Endothelial cell (in vitro differentiated cells): ENCODE data around the gene SSC5D. TPM values are rescaled to one million over a fixed set of nuclear protein-coding genes. Genes with fewer than 3 reads are reported as not detected.

Source experiments
- DNase-seq: peaks from one replicate; pipeline ENCODE4 v3.0.0; 2021; ENCODE audit warnings: low spot score
- H3K27ac Mint-ChIP-seq: one replicate; pipeline ENCODE4 v1.8.0; 2021; ENCODE audit warnings: mixed read lengths, inconsistent platforms; ENCODE audit not compliant: unreplicated experiment
- H3K27me3 Mint-ChIP-seq: one replicate; pipeline ENCODE4 v1.8.0; 2021; ENCODE audit warnings: mild to moderate bottlenecking, moderate library complexity, mixed read lengths, inconsistent platforms; ENCODE audit not compliant: unreplicated experiment
- H3K36me3 Mint-ChIP-seq: one replicate; pipeline ENCODE4 v1.8.0; 2021; ENCODE audit warnings: mild to moderate bottlenecking, low read depth, mixed read lengths, inconsistent platforms; ENCODE audit not compliant: unreplicated experiment
- H3K4me1 Mint-ChIP-seq: one replicate; pipeline ENCODE4 v1.8.0; 2021; ENCODE audit warnings: mild to moderate bottlenecking, mixed read lengths, inconsistent platforms; ENCODE audit not compliant: unreplicated experiment
- H3K4me3 Mint-ChIP-seq: one replicate; pipeline ENCODE4 v1.8.0; 2021; ENCODE audit warnings: mild to moderate bottlenecking, mixed read lengths, inconsistent platforms; ENCODE audit not compliant: unreplicated experiment
- H3K9me3 Mint-ChIP-seq: one replicate; pipeline ENCODE4 v1.8.0; 2021; ENCODE audit warnings: mixed read lengths, inconsistent platforms; ENCODE audit not compliant: unreplicated experiment
- total RNA-seq: library from RNA; stranded (reverse); fragmentation: NEBNext Ultra II Directional; extraction: Animal tissue kit (Norgen Biotek cat#: 25700); gene quantifications from one replicate; pipeline ENCODE4 v1.2.1, GENCODE V29; 2021; ENCODE audit not compliant: unreplicated experiment
- TF ChIP-seq, protein P1 (sequence below): fragments of 200-600 bp; sonication (generic); IDR thresholded peaks from one replicate; pipeline ENCODE4 v1.5.0; 2021; ENCODE audit warnings: antibody characterized with exemption; ENCODE audit not compliant: unreplicated experiment

Gene SSC5D
- total RNA-seq, 1 donor from 2014 or later, result 0.95 TPM

DNA sequence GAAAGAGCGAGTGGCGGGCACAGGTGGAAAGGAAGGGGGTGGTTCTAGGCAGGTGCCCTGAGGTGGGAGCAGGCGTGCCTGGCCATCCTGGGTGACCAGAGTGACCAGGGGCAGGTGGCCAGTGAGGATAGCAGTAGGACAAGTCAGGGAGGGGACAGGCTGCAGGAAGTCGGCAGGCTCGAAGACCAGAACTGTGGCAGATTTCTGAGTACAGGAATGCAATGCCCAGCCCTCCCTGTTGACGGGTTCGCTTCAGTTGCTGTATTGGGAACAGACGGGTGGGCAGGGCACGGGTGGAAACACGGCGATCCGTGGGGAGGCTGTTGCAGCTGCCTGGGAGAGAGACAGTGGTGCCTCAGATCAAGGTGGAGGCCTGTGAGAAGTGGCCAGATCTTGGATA lies 9.9 kb upstream of the SSC5D start:
- peaks cover 27% of the 10 kb centered on the region for H3K27me3 Mint-ChIP-seq
- H3K36me3 Mint-ChIP-seq, result peaks cover 12% of the 10 kb centered on the region
- H3K4me1 Mint-ChIP-seq, result peaks cover 11% of the 10 kb centered on the region
- no peak overlapping the region for H3K27ac Mint-ChIP-seq
- TF ChIP-seq, protein P1, sequence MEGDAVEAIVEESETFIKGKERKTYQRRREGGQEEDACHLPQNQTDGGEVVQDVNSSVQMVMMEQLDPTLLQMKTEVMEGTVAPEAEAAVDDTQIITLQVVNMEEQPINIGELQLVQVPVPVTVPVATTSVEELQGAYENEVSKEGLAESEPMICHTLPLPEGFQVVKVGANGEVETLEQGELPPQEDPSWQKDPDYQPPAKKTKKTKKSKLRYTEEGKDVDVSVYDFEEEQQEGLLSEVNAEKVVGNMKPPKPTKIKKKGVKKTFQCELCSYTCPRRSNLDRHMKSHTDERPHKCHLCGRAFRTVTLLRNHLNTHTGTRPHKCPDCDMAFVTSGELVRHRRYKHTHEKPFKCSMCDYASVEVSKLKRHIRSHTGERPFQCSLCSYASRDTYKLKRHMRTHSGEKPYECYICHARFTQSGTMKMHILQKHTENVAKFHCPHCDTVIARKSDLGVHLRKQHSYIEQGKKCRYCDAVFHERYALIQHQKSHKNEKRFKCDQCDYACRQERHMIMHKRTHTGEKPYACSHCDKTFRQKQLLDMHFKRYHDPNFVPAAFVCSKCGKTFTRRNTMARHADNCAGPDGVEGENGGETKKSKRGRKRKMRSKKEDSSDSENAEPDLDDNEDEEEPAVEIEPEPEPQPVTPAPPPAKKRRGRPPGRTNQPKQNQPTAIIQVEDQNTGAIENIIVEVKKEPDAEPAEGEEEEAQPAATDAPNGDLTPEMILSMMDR, result no peak
- H3K9me3 Mint-ChIP-seq, result no peaks in the 10 kb centered on the region
- peak overlapping the region; percentile 72 for H3K4me3 Mint-ChIP-seq
- no peak for DNase-seq

DNA sequence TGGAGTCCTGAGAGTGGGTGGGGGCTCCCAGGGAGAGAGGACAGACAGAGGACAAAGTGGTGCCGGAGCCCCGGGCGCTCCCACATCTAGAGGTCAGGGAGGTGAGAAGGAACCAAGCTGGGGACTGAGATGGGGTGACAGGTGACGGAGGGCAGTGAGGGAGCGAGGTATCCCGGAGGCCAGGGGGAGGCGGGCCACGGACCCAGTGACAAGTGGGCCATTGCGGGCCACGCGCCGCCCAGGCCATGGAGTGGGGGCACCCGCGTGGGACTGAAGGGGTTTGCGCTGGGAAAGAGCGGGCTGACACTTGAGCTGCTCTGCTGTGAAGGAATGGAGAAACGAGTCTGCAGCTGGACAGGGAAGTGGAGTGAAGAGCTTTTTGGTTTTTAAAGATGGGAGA lies 9.2 kb upstream of the SSC5D start:
- H3K27me3 Mint-ChIP-seq, result peaks cover 27% of the 10 kb centered on the region
- peaks cover 11% of the 10 kb centered on the region for H3K4me1 Mint-ChIP-seq
- no peaks in the 10 kb centered on the region for H3K9me3 Mint-ChIP-seq
- no peak for DNase-seq
- TF ChIP-seq, protein P1, result no peak
- peak overlapping the region; percentile 72 for H3K4me3 Mint-ChIP-seq
- peaks cover 12% of the 10 kb centered on the region for H3K36me3 Mint-ChIP-seq
- no peak overlapping the region for H3K27ac Mint-ChIP-seq

DNA sequence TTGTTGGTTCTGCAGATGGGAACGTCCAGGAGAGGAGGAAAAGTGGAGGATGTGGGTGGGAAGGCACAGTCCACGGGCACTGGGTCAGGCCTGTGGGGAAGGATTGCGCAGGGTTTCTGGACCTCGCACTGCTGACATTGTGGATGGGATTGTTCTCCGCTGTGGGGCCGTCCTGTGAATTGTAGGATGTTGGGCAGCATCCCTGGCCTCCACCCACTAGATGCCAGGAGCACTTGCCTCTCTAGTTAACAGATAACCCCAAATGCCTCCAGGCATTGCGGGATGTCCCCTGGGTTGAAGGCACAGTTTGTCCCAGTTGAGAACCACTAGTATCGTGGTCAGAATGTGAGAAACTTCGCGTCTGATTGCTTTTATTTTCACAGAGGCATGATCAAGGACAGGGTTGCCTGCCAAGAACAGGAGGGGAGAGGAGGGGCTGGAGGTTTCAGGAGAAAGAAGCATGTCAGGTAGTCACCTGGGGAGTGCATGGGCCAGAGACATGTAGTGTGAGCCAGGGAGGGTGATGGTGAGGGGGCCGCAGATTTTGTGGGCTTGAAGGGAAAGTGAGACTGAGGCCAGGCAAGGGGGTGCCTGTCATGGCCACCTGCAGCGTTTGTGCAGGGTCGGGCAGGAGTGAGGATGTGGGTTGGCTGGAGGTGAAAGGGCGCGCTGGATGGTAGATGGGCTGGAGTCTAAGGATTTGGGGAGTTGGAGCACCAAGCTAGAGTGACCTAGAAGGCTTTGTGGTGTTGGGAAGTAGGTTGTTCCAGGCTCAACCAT lies 8.6 kb upstream of the SSC5D start:
- Mint-ChIP-seq H3K4me3 (peak overlapping the region; percentile 72), H3K9me3 (no peaks in the 10 kb centered on the region)

GRCh38 chr19:55481148-55481793 lies 7.0 kb upstream of the SSC5D start:
- Mint-ChIP-seq H3K4me1 (peaks cover 15% of the 10 kb centered on the region), H3K27me3 (peaks cover 24% of the 10 kb centered on the region), H3K36me3 (peaks cover 16% of the 10 kb centered on the region), H3K9me3 (no peaks in the 10 kb centered on the region), H3K4me3 (no peak overlapping the region), H3K27ac (no peak overlapping the region)
- DNase-seq, result no peak
- TF ChIP-seq, protein P1, result no peak

More for the DNA sequence above, 8.6 kb upstream of the SSC5D start:
- DNase-seq, result no peak
- Mint-ChIP-seq H3K36me3 (peaks cover 12% of the 10 kb centered on the region), H3K27me3 (peaks cover 27% of the 10 kb centered on the region), H3K27ac (peak overlapping the region; percentile 8), H3K4me1 (peaks cover 11% of the 10 kb centered on the region)
- TF ChIP-seq, protein P1, result no peak

- H3K4me3 Mint-ChIP-seq, result no peak overlapping the region
- H3K27me3 Mint-ChIP-seq, result peaks cover 24% of the 10 kb centered on the region
- H3K36me3 Mint-ChIP-seq, result peaks cover 16% of the 10 kb centered on the region
- no peak for DNase-seq
- H3K9me3 Mint-ChIP-seq, result no peaks in the 10 kb centered on the region
- peaks cover 15% of the 10 kb centered on the region for H3K4me1 Mint-ChIP-seq
- TF ChIP-seq, protein P1, result no peak
- H3K27ac Mint-ChIP-seq, result no peak overlapping the region
These were observed 6.5 kb upstream of the SSC5D start for GRCh38 chr19:55481794-55482155.
